ENCODE measurements around the gene LDLRAD1.
"Not testable (repeated sequence)": the region's sequence is repeated elsewhere in the genome, so short reads cannot be mapped to it uniquely, and the experiment has no call there.

Gene LDLRAD1, protein sequence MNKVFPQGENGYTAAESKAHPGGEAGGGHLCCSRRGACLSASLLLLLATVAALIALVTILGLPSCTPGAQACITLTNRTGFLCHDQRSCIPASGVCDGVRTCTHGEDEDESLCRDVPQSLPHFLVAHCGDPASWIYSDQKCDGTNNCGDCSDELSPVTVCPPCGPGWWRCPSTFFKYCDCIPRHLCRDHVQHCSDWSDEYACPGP

DNA sequence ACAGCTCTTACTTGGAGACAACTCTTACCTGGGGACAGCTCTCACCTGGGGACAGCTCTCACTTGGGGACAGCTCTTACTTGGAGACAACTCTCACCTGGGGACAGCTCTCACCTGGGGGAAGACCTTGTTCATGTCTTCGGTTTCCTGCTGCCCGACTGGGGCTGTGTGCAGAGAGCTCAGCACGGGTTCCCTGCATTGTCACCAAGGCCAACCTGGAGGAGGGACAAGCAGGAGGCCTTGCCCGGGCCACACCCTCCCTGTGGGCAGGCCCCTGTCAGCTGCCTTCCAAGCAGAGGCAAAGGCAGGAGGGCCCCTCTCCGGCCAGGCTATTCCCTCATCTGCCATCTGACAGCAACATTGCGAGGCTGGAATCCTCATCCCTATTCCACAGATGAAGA, at the start of gene LDLRAD1:
Gene LDLRAD1, minus strand, starts transcription at position 208 of the 400 bp plus-strand sequence. Its CDS starts 74 bp downstream, at position 134.
- DNase-seq, result no peak

DNA sequence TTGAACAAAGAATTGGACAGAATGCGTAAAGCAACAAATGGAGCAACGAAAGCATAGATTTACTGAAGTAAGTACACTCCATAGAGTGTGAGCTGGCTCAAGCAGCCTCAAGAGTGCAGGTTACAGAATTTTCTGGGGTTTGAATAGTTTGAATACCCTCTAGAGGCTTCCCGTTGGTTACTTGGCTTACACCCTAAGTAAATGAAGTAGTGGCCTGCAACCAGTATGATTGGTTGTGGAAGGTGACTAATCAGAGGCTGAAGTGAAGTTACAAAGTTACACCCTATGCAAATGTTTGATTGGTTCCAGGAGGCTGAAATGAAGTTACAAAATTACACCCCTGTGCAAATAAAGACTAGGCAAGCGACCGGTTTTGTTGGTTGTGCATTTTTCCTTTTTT, 46.3 kb upstream of the LDLRAD1 start:
- DNase-seq, result no peak

DNA sequence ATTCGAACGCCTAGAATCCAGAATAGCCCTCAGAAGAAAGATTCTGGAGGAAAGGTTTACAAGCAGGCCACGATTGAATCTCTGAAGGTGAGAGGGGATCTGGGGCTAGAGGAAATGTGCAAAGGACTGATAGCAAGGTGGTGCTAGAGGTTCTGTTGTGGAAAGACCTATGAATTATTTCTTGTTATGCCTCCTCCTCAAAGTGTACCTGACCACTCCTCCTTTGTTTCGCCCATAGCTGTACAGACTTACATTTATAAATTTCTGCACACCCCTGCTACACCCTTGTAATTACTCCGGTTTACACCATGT, 36.4 kb upstream of the LDLRAD1 start:
- no peak for DNase-seq

DNA sequence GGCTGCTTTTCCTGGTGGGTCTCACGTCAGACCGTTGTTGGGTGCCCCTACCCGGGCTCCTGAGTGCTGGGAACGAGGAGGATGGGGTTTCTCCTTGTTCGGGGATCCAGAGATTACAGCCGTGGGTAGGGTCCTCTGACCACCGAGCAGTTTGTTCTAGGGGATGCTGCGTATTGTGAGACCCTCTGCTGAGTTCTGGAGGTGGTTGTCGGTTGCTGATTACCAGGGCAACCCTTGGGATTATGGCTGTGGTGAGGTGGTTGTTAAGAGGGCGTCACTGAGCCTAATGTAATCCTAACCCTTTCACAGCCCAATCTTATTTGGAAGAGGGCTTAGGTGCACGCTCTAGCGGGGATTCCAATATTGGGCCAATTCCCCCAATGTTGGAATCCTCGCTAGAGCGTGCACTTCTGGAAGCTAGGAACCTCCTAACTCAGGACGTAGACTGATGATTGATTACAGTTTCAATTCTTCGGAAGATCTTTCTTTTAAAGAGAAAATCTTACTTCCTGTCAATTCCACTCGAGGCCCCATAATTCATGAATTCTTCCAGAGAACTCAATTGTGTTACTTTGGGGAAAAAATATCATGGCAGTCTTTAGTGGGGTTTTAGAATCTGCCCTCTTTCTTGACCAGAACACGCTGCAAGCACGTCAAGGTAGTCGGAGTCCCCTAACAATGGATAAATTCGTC, 35.9 kb upstream of the LDLRAD1 start:
- no peak for DNase-seq

DNA sequence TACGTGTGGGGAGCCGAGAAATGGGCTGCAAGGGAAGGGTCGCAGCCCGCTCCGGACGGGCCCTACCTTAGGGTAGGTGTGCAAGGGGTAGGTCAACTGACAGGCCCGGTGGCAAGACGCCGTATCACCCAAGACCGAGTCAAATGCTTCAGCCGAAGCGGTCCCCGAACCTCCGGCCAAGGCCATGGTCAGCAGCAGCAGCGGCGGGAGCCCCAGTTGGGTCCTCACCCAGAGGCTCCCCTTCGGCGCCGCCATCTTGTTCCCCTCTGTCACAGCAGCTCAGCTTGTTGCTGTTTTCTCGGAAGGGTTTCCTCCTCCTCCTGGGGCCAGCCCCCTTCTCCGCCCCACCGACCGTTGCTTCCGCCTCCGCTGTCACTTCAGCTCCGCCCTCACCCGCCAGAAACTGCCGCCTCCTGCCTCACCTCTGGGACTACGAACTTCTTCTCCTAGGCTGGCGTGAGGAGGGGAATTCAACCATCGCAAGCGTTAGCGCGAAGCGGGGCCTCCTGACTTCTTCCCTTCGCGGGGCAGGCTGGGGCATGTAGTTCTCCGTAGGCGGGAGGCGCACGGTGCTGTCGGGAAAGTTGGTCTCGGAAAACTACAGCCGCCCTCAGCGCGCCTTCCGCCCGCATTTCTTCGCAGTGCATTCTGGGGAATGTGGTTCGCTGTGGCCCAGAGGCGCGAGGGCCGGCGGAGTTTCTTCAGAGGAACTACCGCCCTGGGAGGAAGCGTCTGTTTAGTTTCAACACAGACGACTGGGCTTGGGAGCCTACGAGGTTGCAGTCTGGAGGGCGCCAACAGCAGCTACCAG, 35.2 kb upstream of the LDLRAD1 start, which contains the start of the genes TCEANC2 and TMEM59:
Gene TCEANC2, plus strand, starts transcription at position 675 of the 811 bp plus-strand sequence. CDS start 815 bp downstream, outside the sequence.
Gene TMEM59, minus strand, starts transcription at position 271 of the 811 bp plus-strand sequence. Its CDS starts 16 bp downstream, at position 255.
- DNase-seq, result peak; percentile 91 to 99

DNA sequence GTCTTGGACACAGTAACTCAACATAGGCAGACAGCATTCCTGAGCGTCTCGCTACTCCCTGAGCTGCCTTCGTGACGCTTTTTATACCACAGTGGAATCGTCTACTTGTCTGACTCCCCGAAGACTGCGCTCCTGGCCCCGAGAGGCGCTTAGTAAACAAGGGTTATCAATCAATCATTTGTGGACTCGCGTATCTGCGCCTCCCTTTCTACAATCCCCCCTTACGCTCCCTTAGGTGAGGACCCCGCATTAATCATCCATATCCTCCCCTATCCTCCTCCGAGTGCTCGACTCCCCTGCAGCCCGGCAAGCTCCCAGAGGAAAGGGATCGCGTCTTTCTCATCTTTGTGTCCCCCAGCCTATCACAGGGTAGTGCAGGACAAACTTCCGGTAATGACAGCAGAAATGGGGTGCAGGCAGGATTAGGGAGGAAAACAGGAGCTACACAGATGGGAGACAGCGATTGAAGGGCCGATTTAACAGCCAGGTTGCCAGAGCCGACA, 34.5 kb upstream of the LDLRAD1 start:
- no peak for DNase-seq

DNA sequence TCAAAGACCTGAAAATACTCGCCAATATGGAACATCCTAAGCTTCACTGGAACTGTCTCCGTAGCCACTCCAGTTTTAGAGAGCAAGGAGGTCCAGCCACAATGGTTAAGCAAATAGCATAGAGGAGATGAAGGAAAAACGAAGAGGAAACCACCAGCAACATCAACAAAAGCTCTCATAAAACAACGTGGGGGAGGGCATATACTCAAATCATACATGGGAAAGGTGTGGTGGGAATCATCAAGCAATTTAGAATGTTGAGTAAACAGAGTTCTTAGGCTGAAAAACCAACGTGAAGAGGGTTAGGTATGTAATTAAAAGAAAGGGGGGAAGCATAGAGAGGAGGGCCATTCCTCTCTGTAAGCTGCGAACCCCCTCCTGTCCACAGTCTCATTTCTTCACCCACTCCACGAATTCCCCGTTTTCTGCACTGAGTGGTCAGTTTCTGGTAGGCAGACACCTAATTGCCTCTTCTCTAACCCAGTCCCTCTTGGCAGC, 34.0 kb upstream of the LDLRAD1 start:
- DNase-seq, result no peak

DNA sequence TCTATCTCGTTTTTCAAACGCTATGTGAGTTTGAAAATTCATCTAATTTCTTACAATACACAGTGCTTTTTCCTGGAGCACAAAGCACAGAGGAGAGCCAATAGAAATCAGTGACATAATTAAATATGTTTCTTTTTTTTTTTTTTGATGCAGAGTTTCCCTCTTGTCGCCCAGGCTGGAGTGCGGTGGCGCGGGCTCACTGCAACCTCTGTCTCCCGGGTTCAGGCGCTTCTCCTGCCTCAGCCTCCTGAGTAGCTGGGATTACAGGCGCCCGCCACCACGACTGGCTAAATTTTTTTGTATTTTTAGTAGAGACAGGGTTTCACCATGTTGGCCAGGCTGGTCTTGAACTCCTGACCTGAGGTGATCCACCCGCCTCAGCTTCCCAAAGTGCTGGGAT, 32.4 kb upstream of the LDLRAD1 start:
- not testable (repeated sequence) for DNase-seq

DNA sequence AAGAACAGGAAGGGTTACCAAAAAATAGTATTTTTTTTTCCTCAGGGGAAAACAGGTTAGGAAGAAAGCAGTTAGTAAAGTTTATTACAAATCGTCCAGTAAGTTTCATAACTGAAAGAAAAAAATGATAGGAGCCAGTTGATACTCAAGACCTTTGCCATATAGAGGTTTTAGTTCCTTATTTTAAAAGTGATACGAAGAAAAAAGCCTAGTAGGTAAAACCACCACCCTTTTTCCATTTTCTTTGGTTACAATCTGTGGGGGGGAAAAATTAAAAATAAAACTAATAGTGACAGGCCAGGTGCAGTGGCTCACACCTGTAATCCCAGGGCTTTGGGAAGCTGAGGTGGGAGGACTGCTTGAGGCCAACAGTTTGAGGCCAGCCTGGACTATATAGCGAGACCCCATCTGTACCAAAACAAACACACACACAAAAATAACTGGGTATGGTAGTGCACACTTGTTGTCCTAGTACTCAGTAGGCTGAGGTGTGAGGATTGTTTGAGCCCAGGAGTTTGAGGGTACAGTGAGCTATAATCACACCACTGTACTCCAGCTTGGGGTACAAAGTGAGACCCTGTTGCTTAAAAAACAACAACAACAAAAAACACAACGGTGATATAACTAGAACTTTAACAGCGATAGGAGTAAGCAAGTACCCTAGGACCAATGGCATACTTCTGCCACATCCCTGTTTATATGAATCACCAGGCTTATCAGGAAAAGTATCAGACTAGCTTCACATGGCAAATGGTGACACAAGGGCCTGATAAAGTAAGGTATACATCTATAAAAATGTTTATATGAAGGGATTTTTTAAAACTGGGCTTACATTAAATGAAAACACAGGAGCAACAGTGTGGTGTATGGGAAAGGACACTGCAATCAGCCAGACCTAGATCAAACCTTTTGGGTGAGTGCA, 29.7 kb upstream of the LDLRAD1 start:
- no peak for DNase-seq

DNA sequence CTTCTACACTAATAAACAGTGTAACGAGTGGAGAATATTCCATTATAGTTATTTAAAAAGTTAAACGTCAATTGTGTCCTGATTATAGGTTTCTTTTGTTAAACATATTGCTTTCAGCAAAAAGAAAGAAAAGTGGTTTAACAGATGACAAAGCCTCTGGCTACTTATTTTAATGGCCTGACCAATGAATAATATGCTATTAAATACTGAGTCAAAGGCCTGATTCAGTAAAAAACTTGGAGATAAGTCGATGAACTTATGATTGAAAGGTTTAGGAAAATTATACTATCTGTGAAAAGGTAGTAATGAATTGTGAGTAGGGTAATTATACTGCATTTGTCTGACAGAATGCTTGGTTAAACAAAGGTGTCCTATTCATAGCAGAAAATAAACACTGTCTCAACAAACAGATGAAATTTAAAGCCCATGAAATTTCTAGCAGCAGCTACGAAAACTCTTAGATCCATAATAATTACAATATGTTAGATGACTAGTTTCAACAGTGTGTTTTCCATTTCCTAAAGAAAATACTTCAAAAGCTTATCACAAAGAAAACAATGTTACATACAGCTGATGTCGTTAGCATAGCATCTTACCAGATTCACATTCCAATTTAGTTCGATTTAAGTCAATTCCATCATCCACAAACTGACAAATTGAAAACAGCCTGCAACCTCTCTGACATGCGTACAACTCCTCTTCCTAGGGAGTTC, 28.8 kb upstream of the LDLRAD1 start:
- DNase-seq, result no peak

DNA sequence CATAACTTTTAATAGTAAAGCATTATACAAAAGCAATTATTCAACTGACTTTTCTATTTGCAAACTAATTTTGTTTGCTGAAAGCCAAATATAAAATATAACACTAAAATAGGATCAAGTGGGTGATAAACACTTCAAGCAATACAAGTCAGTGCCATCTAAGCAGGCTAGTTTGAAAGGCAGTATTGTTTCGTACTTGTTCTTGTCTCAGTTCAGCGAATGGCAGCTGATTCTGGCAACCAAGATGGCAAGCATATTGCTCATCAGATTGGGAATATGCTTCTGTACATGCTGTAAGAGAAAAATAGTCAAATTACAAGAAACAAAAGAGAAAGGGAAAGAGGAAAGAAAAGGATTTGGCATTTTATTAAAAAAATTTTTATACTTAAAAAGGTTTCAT, 27.5 kb upstream of the LDLRAD1 start:
- no peak for DNase-seq

DNA sequence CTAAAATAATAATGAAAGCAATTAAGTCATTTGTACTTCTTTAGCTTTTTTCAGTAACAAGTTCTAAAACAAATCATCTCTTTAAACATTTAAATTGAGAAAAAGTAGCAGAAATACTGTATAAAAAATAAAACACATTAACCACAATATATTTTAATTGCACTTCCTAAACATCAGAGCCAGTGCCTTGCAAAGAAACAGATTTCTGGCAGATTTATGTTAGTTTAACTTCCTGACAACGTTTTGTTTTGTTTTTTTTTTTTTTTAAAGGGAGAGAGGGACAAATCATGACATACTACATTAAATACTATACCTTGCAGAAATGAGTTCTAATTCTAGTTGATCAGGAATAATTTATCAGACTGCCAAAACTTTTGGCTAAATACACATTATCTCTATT, 23.8 kb upstream of the LDLRAD1 start:
- no peak for DNase-seq

DNA sequence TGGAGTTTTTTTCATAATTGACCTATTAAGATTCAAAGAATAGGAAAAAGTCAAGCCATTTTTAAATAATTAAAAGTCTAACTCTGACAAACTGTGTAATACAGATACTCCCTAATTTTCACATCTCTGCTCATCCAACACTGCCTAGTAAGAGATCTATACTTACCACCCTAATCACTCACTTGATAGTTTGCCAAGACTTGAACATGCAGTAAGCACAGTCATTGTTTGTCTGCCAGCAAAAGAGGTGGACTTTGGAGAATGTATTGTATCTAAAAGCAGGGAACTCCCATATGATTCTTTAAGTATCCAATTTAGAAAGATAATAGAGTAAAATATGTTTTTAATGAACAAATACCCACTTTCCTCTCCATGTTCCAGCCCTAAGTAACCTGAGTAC, 19.5 kb upstream of the LDLRAD1 start:
- DNase-seq, result no peak

DNA sequence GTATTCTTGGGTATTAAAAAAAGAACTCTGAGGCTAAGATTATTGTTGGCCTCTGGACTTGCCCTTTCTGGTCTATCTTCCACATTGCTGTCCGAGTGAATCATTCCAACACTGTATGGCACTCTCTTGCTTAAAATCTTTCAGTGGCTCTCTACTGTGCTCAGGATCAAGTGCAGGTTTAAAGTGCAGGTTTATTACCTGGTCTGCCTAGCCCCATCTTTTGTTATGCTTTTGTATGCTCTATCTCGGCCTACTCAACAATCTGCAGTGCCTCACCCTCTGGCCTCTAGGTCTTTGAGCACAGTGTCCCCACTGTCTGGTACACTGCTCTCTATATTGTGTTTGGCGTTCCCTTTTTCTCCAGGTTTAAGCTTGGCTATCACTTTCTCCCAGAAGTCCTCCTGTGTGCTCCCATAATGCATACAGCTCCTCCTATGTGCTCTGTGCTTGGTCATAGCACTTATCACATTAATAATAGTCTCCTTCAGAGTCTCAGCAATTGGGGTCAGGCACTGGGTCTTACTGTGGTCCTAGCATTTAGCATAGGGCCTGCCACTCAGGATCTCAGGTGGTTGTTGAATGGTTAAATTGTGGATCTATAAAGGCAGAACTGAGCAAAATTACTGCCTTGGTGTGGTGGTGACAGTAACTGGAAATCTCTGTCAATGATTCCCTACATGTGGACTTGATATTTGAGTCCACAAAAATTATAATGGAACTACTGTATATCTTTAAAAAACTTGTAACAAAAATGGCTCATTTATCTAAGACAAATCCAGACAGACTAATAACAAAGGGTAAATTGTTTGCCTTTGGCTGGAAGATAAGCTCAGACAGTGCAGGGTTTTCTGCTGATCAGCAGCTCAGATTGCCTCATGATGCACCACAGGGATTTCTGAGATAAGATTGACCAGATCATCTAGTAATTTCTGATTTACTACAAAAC, 10.6 kb upstream of the LDLRAD1 start:
- no peak for DNase-seq

DNA sequence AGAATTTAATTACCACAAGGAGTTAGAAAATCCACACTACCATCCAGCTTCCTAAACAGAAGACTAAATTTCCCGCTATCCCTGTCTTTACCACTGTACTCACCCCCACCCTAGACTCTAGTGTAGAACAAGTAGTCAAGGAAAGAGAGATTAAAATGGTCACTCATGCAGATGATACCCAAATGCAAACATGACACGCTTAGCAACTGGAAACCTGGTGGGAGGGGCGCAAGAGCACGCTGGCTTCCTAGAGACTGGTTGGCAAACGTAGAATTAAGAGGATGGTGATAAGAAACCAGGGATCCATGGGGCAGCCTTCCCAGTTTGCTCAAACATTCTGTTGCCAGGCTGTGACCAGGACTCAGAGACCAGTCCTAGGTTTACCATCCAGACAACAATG, 9.9 kb upstream of the LDLRAD1 start:
- no peak for DNase-seq

DNA sequence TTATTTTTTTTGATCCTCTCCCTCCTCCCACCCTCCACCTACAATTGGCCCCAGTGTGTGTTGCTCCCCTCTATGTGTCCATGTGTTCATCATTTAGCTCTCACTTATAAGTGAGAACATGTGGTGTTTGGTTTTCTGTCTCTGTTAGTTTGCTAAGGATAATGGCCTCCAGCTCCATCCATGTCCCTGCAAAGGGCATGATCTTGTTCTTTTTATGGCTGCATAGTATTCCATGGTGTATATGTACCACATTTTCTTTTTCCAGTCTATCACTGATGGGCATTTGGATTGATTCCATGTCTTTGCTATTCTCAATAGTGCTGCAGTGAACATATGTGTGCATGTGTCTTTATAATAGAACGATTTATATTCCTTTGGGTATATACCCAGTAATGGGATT, 6.8 kb upstream of the LDLRAD1 start:
- not testable (repeated sequence) for DNase-seq

DNA sequence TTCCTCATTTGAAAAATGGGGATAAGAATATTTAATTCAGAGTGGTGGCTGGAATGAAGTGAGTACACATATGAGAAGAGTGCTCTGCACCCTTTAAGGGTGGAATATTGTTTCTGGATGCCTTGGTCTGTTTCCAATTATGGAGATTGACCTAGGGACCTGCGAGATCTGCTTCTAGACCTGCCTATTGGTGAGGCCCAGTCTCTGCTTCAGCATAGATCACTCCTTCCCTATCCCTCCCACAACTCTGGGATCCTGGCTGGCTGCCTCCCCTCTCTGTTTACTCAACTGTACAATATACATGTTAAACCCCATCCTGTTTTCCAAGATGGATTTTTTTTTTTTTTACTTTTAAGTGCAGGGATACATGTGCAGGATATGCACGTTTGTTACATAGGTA, 6.4 kb upstream of the LDLRAD1 start:
- DNase-seq, result no peak

DNA sequence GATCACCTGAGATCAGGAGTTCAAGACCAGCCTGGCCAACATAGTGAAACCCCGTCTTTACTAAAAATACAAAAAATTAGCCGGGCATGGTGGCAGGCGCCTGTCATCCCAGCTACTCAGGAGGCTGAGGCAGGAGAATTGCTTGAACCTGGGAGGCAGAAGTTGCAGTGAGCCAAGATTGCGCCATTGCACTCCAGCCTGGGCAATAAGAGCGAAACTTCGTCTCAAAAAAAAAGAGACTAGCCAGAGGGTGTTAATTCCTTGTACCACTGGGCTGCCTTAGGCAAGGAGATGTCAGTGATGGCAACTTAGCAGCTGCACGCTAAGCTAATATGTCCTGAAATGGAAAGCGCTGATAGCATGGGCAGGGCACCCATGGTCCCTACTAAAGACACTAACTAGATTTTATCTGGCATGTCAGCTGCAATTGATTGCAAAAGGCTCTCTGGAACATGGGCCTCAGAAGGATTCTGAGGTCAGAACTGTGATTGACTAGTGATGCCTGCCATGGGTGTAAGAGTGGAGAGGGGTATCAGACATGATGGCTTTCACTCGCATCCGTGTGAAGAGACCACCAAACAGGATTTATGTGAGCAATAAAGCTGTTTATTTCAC, 1.7 kb upstream of the LDLRAD1 start:
- DNase-seq, result not testable (repeated sequence)

DNA sequence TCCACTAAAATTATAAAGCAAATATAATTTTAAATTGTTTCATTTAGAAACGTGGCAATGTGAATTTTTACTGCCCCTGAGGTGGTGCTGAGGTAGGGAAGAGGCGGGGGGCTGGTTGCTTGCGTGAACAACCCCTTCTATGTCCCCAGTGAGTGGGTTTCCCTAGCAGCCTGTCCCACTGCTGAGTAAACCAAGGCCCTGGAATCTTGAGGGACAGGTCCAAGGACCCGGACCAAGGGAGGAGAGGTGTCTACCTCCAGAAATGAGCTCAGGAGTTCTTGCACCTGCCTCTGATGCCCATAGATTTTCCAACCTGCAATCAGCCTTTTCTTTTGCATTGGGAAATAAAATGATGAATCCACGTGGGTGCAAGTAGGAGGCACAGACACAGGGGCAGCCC, 649 bp upstream of the LDLRAD1 start:
- no peak for DNase-seq

Data from stimulated activated CD4-positive, alpha-beta T cell treated with anti-CD3 and anti-CD28 coated beads, Interleukin-4, amount 100 ng/mL, for 4 hours (primary cell).